Activated CD4-positive, alpha-beta memory T cell treated with anti-CD3 and anti-CD28 coated beads for 36 hours (primary cell): ENCODE data around the gene RNF215. TPM values are rescaled to one million over a fixed set of nuclear protein-coding genes. Genes with fewer than 3 reads are reported as not detected.

Experiments used
- total RNA-seq, 2 experiments: library from RNA; stranded (reverse); gene quantifications; one replicate each; pipeline ENCODE4 v1.2.3, GENCODE V29; 2021

Gene RNF215
- total RNA-seq, 2 experiments from 2014 or later: 8.8 to 10.2 TPM

Other genes starting within 250 kb of the RNF215 start
- 100 to 1,000 TPM; 176 to 189 TPM for gene LIF, start 140.7 kb downstream of the RNF215 start, total RNA-seq
- gene OSM, start 120.6 kb downstream of the RNF215 start, total RNA-seq: 10 to 100 TPM; 39.6 to 41.2 TPM
- 1 to 10 TPM; 3.6 to 4.0 TPM for gene CASTOR1, start 97.9 kb downstream of the RNF215 start, total RNA-seq
- 10 to 100 TPM; 28.9 to 29.0 TPM for gene TBC1D10A, start 60.5 kb downstream of the RNF215 start, total RNA-seq
- 100 to 1,000 TPM; 255 to 273 TPM for gene SF3A1, start 30.5 kb downstream of the RNF215 start, total RNA-seq
- 1 to 10 TPM; 2.1 to 2.9 TPM for gene CCDC157, start 30.4 kb downstream of the RNF215 start, total RNA-seq
- gene SEC14L2, start 9.6 kb upstream of the RNF215 start, total RNA-seq: 10 to 100 TPM; 12.8 to 15.3 TPM
- 10 to 100 TPM; 50.5 to 54.5 TPM for gene MTFP1, start 38.4 kb upstream of the RNF215 start, total RNA-seq
- gene SEC14L3, start 84.6 kb upstream of the RNF215 start, total RNA-seq: not detected
- gene SEC14L4, start 118.3 kb upstream of the RNF215 start, total RNA-seq: not detected
- under 1 TPM in 1 of 2 experiments, not detected in 1; 0.17 TPM for gene SEC14L6, start 159.3 kb upstream of the RNF215 start, total RNA-seq
- gene GAL3ST1, start 187.3 kb upstream of the RNF215 start, total RNA-seq: not detected
- 10 to 100 TPM; 99.3 to 99.6 TPM for gene PES1, start 204.5 kb upstream of the RNF215 start, total RNA-seq
- under 1 TPM; 0.19 to 0.31 TPM for gene TCN2, start 219.8 kb upstream of the RNF215 start, total RNA-seq
- gene SLC35E4, start 248.4 kb upstream of the RNF215 start, total RNA-seq: 1 to 10 TPM; 5.2 to 5.9 TPM